Spleen (tissue), 11 donors: ENCODE data around the gene CBX1. TPM values are rescaled to one million over a fixed set of nuclear protein-coding genes. Genes with fewer than 3 reads are reported as not detected.
"Not testable (repeated sequence)": the region's sequence is repeated elsewhere in the genome, so short reads cannot be mapped to it uniquely, and the experiment has no call there.

Source experiments
- DNase-seq: peaks from one replicate; pipeline ENCODE4 v3.0.0-alpha.2; 2020
- H3K27ac ChIP-seq, 8 donors: fragments of 200-600 bp; sonication (generic) in 7 of 8; 1 replicate in 4 of 8; 2 replicates in 4 of 8; pipeline versions ENCODE4 v1.5.0 to v1.8.0; 2016 to 2021; ENCODE audit warnings: inconsistent platforms in 4 of 8, mild to moderate bottlenecking in 4 of 8, moderate library complexity in 1 of 8
- H3K27me3 ChIP-seq, 7 donors: fragments of 200-600 bp; sonication (generic) in 6 of 7; replicated peaks in 1 of 7; 1 replicate in 4 of 7; 2 replicates in 3 of 7; pipeline versions ENCODE4 v1.5.0 to v1.8.0; 2016 to 2021; ENCODE audit warnings: inconsistent platforms in 3 of 7, mild to moderate bottlenecking in 1 of 7
- H3K36me3 ChIP-seq, 6 donors: fragments of 200-600 bp; sonication (generic) in 5 of 6; 1 replicate in 4 of 6; 2 replicates in 2 of 6; pipeline versions ENCODE4 v1.5.0 to v1.8.0; 2016 to 2021; ENCODE audit warnings: inconsistent platforms in 2 of 6
- H3K4me1 ChIP-seq, 6 donors: fragments of 200-600 bp; sonication (generic) in 5 of 6; 1 replicate in 3 of 6; 2 replicates in 3 of 6; pipeline versions ENCODE4 v1.5.0 to v1.8.0; 2016 to 2021; ENCODE audit warnings: inconsistent platforms in 3 of 6
- H3K4me3 ChIP-seq, 8 donors: fragments of 200-600 bp; sonication (generic) in 7 of 8; 1 replicate in 4 of 8; 2 replicates in 4 of 8; pipeline versions ENCODE4 v1.5.0 to v1.8.0; 2016 to 2021; ENCODE audit warnings: inconsistent platforms in 4 of 8, mild to moderate bottlenecking in 4 of 8, moderate library complexity in 2 of 8
- H3K9me3 ChIP-seq, 8 donors: fragments of 200-600 bp; sonication (generic) in 7 of 8; 1 replicate in 4 of 8; 2 replicates in 4 of 8; pipeline versions ENCODE4 v1.5.0 to v1.8.0; 2016 to 2021; ENCODE audit warnings: inconsistent platforms in 4 of 8
- POLR2A ChIP-seq, 3 donors: fragments of 450-650 bp; IDR thresholded peaks; one replicate each; pipeline ENCODE4 v1.5.1; 2017; ENCODE audit warnings: antibody characterized with exemption in 3 of 3, mild to moderate bottlenecking in 1 of 3
- POLR2AphosphoS5 ChIP-seq, 3 donors: sonication (generic); formaldehyde crosslinking; IDR thresholded peaks; one replicate each; pipeline ENCODE4 v1.5.1; 2017; ENCODE audit warnings: antibody characterized with exemption in 3 of 3
- WGBS, 5 donors: extraction: QIAGEN DNeasy Blood & Tissue Kit in 3 of 5; methylation state at CpG; one replicate each; pipeline versions ENCODE4 v1.1.5 to v1.1.7; 2013 to 2018; 5-methylcytosine and 5-hydroxymethylcytosine counted together
- intact Hi-C: fragments of 100-400 bp; cut with DNase I; formaldehyde crosslinking; loops from one replicate; pipeline ENCODE4 v1.15.0; 2023; ENCODE audit warnings: low total_unique reads
- polyA plus RNA-seq, 3 donors: library from polyadenylated mRNA; stranded (reverse); fragments of 200-250 nt; gene quantifications; one replicate each; pipeline ENCODE4 v1.2.1, GENCODE V29; 2013
- total RNA-seq, 7 donors: library from RNA; depleted of rRNA in 3 of 7; stranded (reverse); fragments of >200 nt in 3 of 7; fragmentation: NEBNext Ultra II Directional in 4 of 7; extraction: Animal tissue kit (Norgen Biotek cat#: 25700) in 4 of 7; gene quantifications; one replicate each; pipeline versions ENCODE4 v1.1.0 to v1.2.1, GENCODE V29; 2016 to 2021
- TF ChIP-seq, protein P1 (sequence below), 11 experiments: fragments of 200-600 bp in 7 of 11; fragments of 450-650 bp in 4 of 11; sonication (generic) in 4 of 11; IDR thresholded peaks in 8 of 11; conservative IDR thresholded peaks in 3 of 11; 1 replicate in 7 of 11; 2 replicates in 4 of 11; pipeline versions ENCODE4 v1.4.0 to v1.8.0; 2016 to 2021; ENCODE audit warnings: antibody characterized with exemption in 11 of 11, inconsistent platforms in 4 of 11, mild to moderate bottlenecking in 1 of 11
- donor health status: healthy with polysubstance abuse.
- donor health status: DM: no; HTN: no; CAD: no; lungs with moderate emphysema.
- donor health status: DM: no; HTN: no; CAD: no.
- donor health status: Bipolar disorder and iron deficiency.
- donor health status: healthy.
- donor health status: DM: no; HTN: no; CAD: no.
- donor health status: DM: yes; HTN: yes; CAD: no.

CBX1 gene
- total and polyA plus RNA-seq, 10 donors, result 19.6 to 36.2 (median 28.6) TPM

DNA sequence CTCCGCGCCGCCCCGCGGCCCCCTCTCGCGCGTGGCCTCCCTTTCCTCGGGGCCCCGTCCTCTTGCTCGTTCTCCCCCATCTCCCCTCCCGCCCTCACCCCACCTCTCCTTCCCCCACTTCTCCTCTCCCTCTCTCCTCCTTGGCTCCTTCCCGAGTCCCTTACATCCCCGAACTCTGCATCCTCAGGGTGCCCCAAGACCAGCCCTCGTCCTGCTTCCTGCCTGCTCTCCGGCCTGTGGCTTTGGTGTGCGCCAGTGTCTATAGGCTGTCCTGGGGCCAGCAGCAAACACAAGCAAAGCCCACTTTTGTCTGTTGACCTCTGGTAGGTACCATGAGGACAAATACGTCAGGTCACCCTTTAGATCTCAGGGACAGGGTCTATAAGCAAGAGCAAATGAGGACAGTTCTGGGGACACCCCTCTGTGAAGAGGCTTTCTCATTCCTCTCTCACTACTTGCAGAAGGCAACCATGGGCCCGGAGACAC, 63.4 kb downstream of the CBX1 start:
- no peak for DNase-seq
- Histone ChIP-seq H3K36me3 (no peaks in the 10 kb centered on the region), H3K4me1 (peaks cover 0 to 24% (median 15%) of the 10 kb centered on the region in 6 donors), H3K4me3 (peak overlapping the region in 5 of 8 donors; percentile 6 to 85 (median 54)), H3K9me3 (no peaks in the 10 kb centered on the region), H3K27me3 (peaks cover 0 to 45% (median 0%) of the 10 kb centered on the region in 7 donors), H3K27ac (peak overlapping the region in 1 of 8 donors; percentile 71)
- intact Hi-C loops, result no loop called here
- 10 to 23% (median 11%) methylated on average over 7 to 19 of the region's 19 CpGs for WGBS, 5 donors
- TF ChIP-seq POLR2AphosphoS5 (IDR thresholded peaks at IDR 0.05), result no peak

DNA sequence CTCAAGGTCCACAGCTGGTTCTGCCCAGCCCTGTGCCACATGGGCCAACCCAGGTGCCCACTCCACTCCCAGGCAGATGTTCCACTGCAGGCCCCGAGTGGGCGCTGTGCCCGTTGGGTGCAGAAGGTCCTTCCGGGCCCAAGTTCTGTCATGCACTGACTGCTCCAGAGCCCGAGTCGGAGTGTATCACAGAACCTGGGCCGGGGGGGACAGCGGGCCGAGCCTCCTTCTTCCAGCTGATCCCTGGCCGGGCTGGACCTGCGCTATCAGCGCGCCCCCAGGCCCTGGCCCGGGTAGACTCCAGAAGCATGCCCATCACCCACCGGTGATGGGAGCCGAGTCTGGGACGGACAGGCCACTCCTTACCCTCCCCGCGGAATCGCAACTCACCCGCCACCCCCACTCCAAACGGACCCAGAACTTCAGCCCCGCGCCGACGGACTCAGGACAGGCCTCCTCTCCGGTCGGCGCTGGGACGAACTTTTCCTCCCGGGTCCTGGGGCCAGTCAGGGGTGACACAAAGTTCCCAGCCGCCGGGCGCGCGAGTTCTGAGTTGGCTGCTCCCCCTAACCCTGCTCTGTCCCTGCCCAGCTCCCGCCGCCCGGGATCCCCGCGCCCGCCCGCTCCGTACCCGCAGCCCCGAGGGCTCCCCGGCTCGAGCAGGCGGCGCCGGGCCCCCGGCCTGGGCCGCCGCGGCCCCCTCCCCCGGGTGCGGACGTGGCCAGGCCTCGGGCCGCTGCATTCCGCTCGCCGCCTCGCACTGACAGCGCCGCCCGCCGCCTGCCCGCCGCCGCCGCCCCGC, 64.0 kb downstream of the CBX1 start, which contains the start of gene COPZ2:
Gene COPZ2, minus strand, starts transcription at position 762 of the 802 bp plus-strand sequence. Its CDS starts 20 bp downstream, at position 742.
- intact Hi-C loops, result no loop called here
- DNase-seq, result peak; percentile 91
- H3K27ac ChIP-seq, result peak within 1 kb of the TSS in 6 of 8 donors; percentile 26 to 71 (median 54)

DNA sequence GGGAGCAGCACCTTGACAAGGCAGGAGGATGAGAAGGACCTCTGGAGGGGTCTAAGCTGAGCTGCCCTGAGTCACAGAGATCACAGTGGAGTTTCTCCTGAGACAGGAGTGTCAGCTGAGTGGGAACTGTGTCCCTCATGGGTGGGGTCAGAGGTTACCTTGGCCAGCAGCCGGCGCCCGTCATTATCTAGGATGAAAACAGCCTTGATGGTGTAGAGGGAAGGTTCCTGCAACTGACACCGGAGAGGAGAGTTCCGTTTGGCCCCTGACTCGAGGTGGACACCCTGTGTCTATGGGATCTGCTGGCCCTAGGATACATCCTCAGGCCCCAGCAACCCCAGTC, 64.6 kb downstream of the CBX1 start:
- Histone ChIP-seq H3K27ac (peak overlapping the region in 2 of 8 donors; percentile 67 to 71), H3K9me3 (no peaks in the 10 kb centered on the region), H3K4me1 (peaks cover 0 to 24% (median 15%) of the 10 kb centered on the region in 6 donors), H3K4me3 (peak overlapping the region in 7 of 8 donors; percentile 48 to 85 (median 54)), H3K27me3 (peaks cover 0 to 51% (median 0%) of the 10 kb centered on the region in 7 donors), H3K36me3 (no peaks in the 10 kb centered on the region)
- 42 to 63% (median 47%) methylated on average over 5 to 6 of the region's 6 CpGs; no CpG with 5 or more reads in 1 of the 5 donors for WGBS, 5 donors
- TF ChIP-seq POLR2AphosphoS5 (IDR thresholded peaks at IDR 0.05), result no peak
- TF ChIP-seq, protein P1, sequence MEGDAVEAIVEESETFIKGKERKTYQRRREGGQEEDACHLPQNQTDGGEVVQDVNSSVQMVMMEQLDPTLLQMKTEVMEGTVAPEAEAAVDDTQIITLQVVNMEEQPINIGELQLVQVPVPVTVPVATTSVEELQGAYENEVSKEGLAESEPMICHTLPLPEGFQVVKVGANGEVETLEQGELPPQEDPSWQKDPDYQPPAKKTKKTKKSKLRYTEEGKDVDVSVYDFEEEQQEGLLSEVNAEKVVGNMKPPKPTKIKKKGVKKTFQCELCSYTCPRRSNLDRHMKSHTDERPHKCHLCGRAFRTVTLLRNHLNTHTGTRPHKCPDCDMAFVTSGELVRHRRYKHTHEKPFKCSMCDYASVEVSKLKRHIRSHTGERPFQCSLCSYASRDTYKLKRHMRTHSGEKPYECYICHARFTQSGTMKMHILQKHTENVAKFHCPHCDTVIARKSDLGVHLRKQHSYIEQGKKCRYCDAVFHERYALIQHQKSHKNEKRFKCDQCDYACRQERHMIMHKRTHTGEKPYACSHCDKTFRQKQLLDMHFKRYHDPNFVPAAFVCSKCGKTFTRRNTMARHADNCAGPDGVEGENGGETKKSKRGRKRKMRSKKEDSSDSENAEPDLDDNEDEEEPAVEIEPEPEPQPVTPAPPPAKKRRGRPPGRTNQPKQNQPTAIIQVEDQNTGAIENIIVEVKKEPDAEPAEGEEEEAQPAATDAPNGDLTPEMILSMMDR (IDR thresholded peaks at IDR 0.05 in 8 of 11, conservative IDR thresholded peaks at IDR 0.05 in 3 of 11), result no peak
- no peak for TF ChIP-seq POLR2A (IDR thresholded peaks at IDR 0.05)
- intact Hi-C loops, result no loop called here
- DNase-seq, result no peak

More for the DNA sequence above, 64.0 kb downstream of the CBX1 start, which contains the start of gene COPZ2:
- TF ChIP-seq, protein P1 (IDR thresholded peaks at IDR 0.05 in 8 of 11, conservative IDR thresholded peaks at IDR 0.05 in 3 of 11), result peak; percentile 43 to 86 (median 69)
- TF ChIP-seq POLR2AphosphoS5 (IDR thresholded peaks at IDR 0.05), result peak; percentile 57 to 74 (median 68)
- TF ChIP-seq POLR2A (IDR thresholded peaks at IDR 0.05), result no peak
- H3K4me1 ChIP-seq, result peaks cover 0 to 24% (median 15%) of the 10 kb centered on the region in 6 donors
- H3K36me3 ChIP-seq, result no peaks in the 10 kb centered on the region
- peaks cover 0 to 45% (median 0%) of the 10 kb centered on the region in 7 donors for H3K27me3 ChIP-seq
- peak within 1 kb of the TSS; percentile 48 to 85 (median 56) for H3K4me3 ChIP-seq
- WGBS, 5 donors, result 1 to 2% (median 2%) methylated on average over 19 to 73 of the region's 73 CpGs
- no peaks in the 10 kb centered on the region for H3K9me3 ChIP-seq

DNA sequence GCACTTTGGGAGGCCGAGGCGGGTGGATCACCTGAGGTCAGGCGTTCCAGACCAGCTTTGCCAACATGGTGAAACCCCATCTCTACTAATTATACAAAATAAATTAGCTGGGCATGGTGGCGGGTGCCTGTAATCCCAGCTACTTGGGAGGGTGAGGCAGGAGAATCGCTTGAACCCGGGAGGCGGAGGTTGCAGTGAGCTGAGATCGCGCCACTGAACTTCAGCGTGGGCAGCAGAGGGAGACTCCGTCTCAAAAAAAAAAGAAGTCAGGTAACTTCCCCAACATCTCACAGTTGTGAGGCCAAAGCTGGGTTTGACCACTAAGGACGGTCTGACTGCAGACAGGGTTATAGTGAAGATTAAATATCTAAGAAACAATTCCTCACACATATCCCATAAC, 66.5 kb downstream of the CBX1 start:
- H3K27ac ChIP-seq, intact Hi-C loops, DNase-seq, H3K4me3 ChIP-seq, H3K9me3 ChIP-seq, H3K36me3 ChIP-seq: not testable (repeated sequence)
- peaks cover 0 to 24% (median 15%) of the 10 kb centered on the region in 6 donors for H3K4me1 ChIP-seq
- WGBS, 5 donors, result 84 to 93% (median 85%) methylated on average over 12 of the region's 12 CpGs
- H3K27me3 ChIP-seq, result peaks cover 0 to 48% (median 0%) of the 10 kb centered on the region in 7 donors

DNA sequence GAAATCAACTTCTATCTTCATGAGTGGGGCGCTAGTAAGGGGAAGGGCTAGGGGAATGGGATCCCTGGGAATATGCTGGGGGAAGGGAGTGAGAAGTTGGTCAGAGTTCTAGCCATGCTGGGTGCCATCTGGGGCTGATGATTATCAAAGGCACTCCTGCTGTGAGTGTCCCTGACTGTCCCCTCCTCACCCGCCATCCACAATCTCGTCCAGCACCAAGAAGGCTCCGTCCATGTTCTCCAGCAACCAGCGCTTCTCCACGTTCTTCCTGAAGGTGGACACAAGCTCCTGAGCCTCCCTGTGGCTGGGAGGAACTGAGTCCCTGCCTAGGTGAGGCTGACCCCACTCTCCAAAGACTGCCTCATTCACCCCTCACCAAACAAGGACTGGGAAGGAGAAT, 69.3 kb downstream of the CBX1 start:
- Histone ChIP-seq H3K4me1 (peaks cover 0 to 7% (median 5%) of the 10 kb centered on the region in 6 donors), H3K27me3 (peaks cover 0 to 21% (median 0%) of the 10 kb centered on the region in 7 donors), H3K27ac (no peak overlapping the region), H3K4me3 (no peak overlapping the region), H3K36me3 (no peaks in the 10 kb centered on the region), H3K9me3 (no peaks in the 10 kb centered on the region)
- TF ChIP-seq, protein P1 (IDR thresholded peaks at IDR 0.05 in 8 of 11, conservative IDR thresholded peaks at IDR 0.05 in 3 of 11), result no peak
- TF ChIP-seq POLR2A (IDR thresholded peaks at IDR 0.05), result no peak
- no peak for TF ChIP-seq POLR2AphosphoS5 (IDR thresholded peaks at IDR 0.05)
- intact Hi-C loops, result no loop called here
- WGBS, 5 donors, result 84 to 98% (median 88%) methylated on average over 6 of the region's 6 CpGs
- no peak for DNase-seq
